Suprapubic skin (tissue), 4 donors: Measurements from ENCODE around the gene ZBTB16. TPM values are rescaled to one million over a fixed set of nuclear protein-coding genes. Genes with fewer than 3 reads are reported as not detected.

ENCODE experiments used
- DNase-seq, 2 donors: peaks; one replicate each; pipeline ENCODE4 v3.0.0-alpha.2; 2019; ENCODE audit warnings: low spot score in 2 of 2
- H3K27ac ChIP-seq: fragments of 200-600 bp; sonication (generic); one replicate; pipeline ENCODE4 v1.5.1; 2019
- H3K27me3 ChIP-seq: fragments of 200-600 bp; sonication (generic); one replicate; pipeline ENCODE4 v1.5.1; 2019
- H3K36me3 ChIP-seq: fragments of 200-600 bp; sonication (generic); one replicate; pipeline ENCODE4 v1.5.1; 2019
- H3K4me1 ChIP-seq: fragments of 200-600 bp; sonication (generic); one replicate; pipeline ENCODE4 v1.5.1; 2019
- H3K4me3 ChIP-seq: fragments of 200-600 bp; sonication (generic); one replicate; pipeline ENCODE4 v1.5.1; 2019; ENCODE audit warnings: mild to moderate bottlenecking
- H3K9me3 ChIP-seq: fragments of 200-600 bp; sonication (generic); one replicate; pipeline ENCODE4 v1.5.1; 2019
- EP300 ChIP-seq: sonication (generic); formaldehyde crosslinking; IDR thresholded peaks from one replicate; pipeline ENCODE4 v1.6.1; 2017; ENCODE audit warnings: antibody characterized with exemption
- POLR2A ChIP-seq, 2 donors: fragments of 450-650 bp; IDR thresholded peaks; one replicate each; pipeline ENCODE4 v1.6.1; 2017; ENCODE audit warnings: antibody characterized with exemption in 2 of 2, mild to moderate bottlenecking in 2 of 2, moderate library complexity in 2 of 2
- POLR2AphosphoS5 ChIP-seq, 3 donors: sonication (generic); formaldehyde crosslinking; IDR thresholded peaks; one replicate each; pipeline ENCODE4 v1.6.1; 2017; ENCODE audit warnings: antibody characterized with exemption in 3 of 3
- WGBS: methylation state at CpG from one replicate; pipeline ENCODE4 v1.1.5; 2018; 5-methylcytosine and 5-hydroxymethylcytosine counted together
- total RNA-seq, 4 donors: library from RNA; depleted of rRNA; stranded (reverse); fragments of >200 nt; gene quantifications; one replicate each; pipeline ENCODE4 v1.1.0, GENCODE V29; 2016
- TF ChIP-seq, protein P1 (sequence below), 2 donors: fragments of 200-600 bp in 1 of 2; fragments of 450-650 bp in 1 of 2; sonication (generic) in 1 of 2; IDR thresholded peaks; one replicate each; pipeline ENCODE4 v1.5.1; 2016 to 2019; ENCODE audit warnings: antibody characterized with exemption in 2 of 2, mild to moderate bottlenecking in 1 of 2, moderate library complexity in 1 of 2

ZBTB16 gene
- total RNA-seq, 4 donors from 2014 or later, result 142 to 474 (median 232) TPM

DNA sequence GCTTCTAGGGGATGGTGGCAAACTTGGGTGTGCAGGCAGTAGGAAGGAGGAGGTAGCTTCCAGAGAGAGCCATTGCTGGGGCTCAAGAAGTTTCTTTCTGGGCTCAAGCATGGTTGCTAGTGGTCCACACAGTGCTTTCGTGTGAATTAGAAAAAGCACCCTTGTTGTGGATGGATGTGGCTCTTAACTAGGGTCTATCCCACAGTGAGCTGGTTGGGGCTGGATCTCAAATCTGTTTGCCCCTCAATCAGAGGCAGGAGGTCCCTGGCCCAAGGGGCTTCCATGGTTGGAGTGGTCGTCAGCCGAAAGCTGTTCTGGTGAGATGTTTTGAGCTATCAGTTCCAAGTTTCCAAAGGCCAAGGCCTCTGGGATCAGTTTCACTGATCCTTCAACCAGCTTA, 35.0 kb downstream of the ZBTB16 start:
- no peaks in the 10 kb centered on the region for H3K9me3 ChIP-seq

DNA sequence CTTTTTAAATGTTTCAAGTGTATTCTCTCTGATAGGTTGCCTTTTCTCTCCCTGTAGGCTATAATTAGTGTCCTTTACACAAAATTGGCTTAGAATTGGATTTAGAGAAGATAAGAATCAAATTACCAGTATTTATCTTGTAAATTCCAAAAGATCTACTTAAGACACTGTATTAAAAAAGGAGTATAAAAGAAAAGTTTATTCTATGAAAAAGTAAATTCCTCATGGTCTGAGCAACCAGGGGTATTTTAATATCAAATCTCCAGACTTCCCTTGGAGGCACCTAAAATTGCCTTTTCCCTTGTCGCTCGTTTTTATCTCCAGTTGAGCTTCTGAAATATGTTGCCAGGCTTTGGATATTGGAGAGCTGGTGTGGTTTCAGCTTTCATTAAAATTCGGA, 36.4 kb downstream of the ZBTB16 start:
- WGBS, result 48% methylated on average over 3 of the region's 3 CpGs
- no peak overlapping the region for H3K27ac ChIP-seq

More for the DNA sequence above, 35.0 kb downstream of the ZBTB16 start:
- H3K36me3 ChIP-seq, result peaks cover 18% of the 10 kb centered on the region
- 97% methylated on average over 3 of the region's 3 CpGs for WGBS
- H3K4me1 ChIP-seq, result peaks cover 44% of the 10 kb centered on the region
- no peaks in the 10 kb centered on the region for H3K27me3 ChIP-seq
- TF ChIP-seq, protein P1, sequence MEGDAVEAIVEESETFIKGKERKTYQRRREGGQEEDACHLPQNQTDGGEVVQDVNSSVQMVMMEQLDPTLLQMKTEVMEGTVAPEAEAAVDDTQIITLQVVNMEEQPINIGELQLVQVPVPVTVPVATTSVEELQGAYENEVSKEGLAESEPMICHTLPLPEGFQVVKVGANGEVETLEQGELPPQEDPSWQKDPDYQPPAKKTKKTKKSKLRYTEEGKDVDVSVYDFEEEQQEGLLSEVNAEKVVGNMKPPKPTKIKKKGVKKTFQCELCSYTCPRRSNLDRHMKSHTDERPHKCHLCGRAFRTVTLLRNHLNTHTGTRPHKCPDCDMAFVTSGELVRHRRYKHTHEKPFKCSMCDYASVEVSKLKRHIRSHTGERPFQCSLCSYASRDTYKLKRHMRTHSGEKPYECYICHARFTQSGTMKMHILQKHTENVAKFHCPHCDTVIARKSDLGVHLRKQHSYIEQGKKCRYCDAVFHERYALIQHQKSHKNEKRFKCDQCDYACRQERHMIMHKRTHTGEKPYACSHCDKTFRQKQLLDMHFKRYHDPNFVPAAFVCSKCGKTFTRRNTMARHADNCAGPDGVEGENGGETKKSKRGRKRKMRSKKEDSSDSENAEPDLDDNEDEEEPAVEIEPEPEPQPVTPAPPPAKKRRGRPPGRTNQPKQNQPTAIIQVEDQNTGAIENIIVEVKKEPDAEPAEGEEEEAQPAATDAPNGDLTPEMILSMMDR (IDR thresholded peaks at IDR 0.05), result no peak
- no peak for TF ChIP-seq POLR2AphosphoS5 (IDR thresholded peaks at IDR 0.05)
- TF ChIP-seq POLR2A (IDR thresholded peaks at IDR 0.05), result no peak
- TF ChIP-seq EP300, result no peak
- DNase-seq, result no peak
- no peak overlapping the region for H3K4me3 ChIP-seq
- H3K27ac ChIP-seq, result no peak overlapping the region

DNA sequence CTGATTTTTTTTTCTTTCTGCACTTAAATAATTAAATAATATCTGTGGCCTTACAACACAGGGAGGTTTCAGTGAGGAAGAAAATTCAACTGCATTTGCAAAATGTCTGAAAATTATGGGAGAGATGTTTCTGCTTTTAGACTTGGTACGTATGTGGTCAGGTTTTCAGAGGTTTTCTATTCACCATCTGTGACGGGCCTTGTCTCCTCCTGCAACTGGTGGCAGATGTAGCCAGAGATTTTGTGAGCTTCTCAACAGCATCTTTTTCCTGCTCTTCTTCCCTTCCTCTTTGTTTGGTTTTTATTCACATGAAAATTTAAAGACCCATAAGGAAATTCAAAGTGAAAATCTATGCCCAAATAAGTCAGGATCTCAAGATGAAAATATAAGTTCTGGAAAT, 38.3 kb downstream of the ZBTB16 start:
- H3K27me3 ChIP-seq, result no peaks in the 10 kb centered on the region
- no peak overlapping the region for H3K4me3 ChIP-seq
- 93% methylated on average over 2 of the region's 2 CpGs for WGBS
- no peak for TF ChIP-seq EP300
- no peak for TF ChIP-seq POLR2AphosphoS5 (IDR thresholded peaks at IDR 0.05)
- TF ChIP-seq, protein P1 (IDR thresholded peaks at IDR 0.05), result no peak
- no peak for TF ChIP-seq POLR2A (IDR thresholded peaks at IDR 0.05)
- H3K9me3 ChIP-seq, result no peaks in the 10 kb centered on the region
- H3K4me1 ChIP-seq, result peaks cover 32% of the 10 kb centered on the region
- H3K27ac ChIP-seq, result no peak overlapping the region
- H3K36me3 ChIP-seq, result peaks cover 16% of the 10 kb centered on the region
- DNase-seq, result no peak

More for the DNA sequence above, 36.4 kb downstream of the ZBTB16 start:
- no peaks in the 10 kb centered on the region for H3K9me3 ChIP-seq
- peaks cover 16% of the 10 kb centered on the region for H3K36me3 ChIP-seq
- no peak overlapping the region for H3K4me3 ChIP-seq
- H3K27me3 ChIP-seq, result no peaks in the 10 kb centered on the region
- peaks cover 31% of the 10 kb centered on the region for H3K4me1 ChIP-seq
- TF ChIP-seq, protein P1 (IDR thresholded peaks at IDR 0.05), result no peak
- TF ChIP-seq POLR2A (IDR thresholded peaks at IDR 0.05), result no peak
- TF ChIP-seq POLR2AphosphoS5 (IDR thresholded peaks at IDR 0.05), result no peak
- TF ChIP-seq EP300, result no peak
- DNase-seq, result no peak

DNA sequence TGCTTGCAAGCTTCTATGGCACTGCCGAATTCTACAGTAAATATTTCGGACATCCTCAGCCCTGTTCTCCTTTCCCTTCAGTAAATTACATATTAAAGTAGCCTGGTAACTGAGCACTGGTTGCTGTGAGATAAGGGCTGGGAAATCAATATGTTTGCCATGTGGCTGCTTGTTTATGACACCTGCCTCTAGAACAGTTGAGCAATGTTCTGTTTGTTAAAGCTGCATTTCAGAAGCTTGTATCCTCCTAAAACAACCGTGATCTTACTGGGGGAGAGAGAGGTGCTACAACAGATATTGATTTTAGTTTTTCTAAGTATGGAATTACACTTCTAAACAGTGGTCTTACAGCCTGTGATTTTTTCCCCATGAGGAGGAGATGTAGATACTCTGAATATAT, 39.4 kb downstream of the ZBTB16 start:
- Histone ChIP-seq H3K36me3 (peaks cover 8% of the 10 kb centered on the region), H3K4me3 (no peak overlapping the region), H3K4me1 (peaks cover 36% of the 10 kb centered on the region), H3K27ac (no peak overlapping the region), H3K27me3 (no peaks in the 10 kb centered on the region), H3K9me3 (no peaks in the 10 kb centered on the region)
- DNase-seq, result no peak
- WGBS, result 84% methylated on average over 3 of the region's 3 CpGs
- no peak for TF ChIP-seq POLR2A (IDR thresholded peaks at IDR 0.05)
- TF ChIP-seq, protein P1 (IDR thresholded peaks at IDR 0.05), result no peak
- TF ChIP-seq EP300, result no peak
- TF ChIP-seq POLR2AphosphoS5 (IDR thresholded peaks at IDR 0.05), result no peak

DNA sequence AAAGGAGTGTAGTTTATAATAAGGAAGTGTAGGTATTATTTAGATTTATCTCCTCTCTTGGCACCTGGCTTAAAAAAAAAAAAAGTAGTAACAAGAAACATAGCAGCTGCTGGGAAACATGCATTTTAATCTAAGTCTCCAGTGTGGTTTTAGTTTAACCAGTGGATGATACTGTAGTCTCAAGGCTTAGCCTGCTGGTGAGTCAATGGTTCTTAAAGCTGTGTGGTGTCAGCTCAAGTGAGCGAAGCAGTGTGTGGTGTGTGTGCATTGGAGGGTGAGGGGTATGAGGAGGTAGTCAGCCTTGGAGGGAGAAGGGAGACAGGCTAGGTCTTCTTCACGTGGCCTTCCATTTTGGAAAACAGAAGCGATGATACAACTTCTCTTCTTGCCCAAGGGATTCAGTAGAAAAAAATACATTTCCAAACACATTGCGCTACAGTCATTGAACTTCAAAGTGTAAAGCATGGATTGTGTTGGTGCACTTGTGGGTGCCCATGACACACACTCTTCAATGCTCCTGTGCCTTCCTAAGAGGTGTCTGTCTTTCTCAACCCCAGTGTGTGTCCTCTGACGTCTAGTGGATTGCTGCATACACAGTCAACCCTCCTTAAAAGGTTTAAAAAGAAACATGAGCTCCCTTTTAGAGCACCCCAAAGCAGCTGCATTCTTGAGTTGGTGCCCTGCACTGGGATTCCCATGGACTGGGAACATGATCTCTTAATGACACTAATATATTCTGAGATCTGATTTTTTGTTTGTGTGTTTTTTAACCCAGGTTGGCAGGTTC, 40.1 kb downstream of the ZBTB16 start:
- DNase-seq, result no peak
- no peak overlapping the region for H3K4me3 ChIP-seq

More for the DNA sequence above, 40.1 kb downstream of the ZBTB16 start:
- 87% methylated on average over 5 of the region's 5 CpGs for WGBS
- TF ChIP-seq, protein P1 (IDR thresholded peaks at IDR 0.05), result no peak
- Histone ChIP-seq H3K27me3 (no peaks in the 10 kb centered on the region), H3K4me1 (peaks cover 43% of the 10 kb centered on the region), H3K9me3 (no peaks in the 10 kb centered on the region), H3K27ac (no peak overlapping the region), H3K36me3 (peaks cover 10% of the 10 kb centered on the region)
